Kidney epithelial cell (primary cell): ENCODE measurements around the gene CDK5R1. TPM values are rescaled to one million over a fixed set of nuclear protein-coding genes. Genes with fewer than 3 reads are reported as not detected.
"Not testable (repeated sequence)": the region's sequence is repeated elsewhere in the genome, so short reads cannot be mapped to it uniquely, and the experiment has no call there.

Source experiments
- DNase-seq: peaks from one replicate; pipeline ENCODE4 v3.0.0-alpha.2; 2010; ENCODE audit warnings: low read depth
- H3K27me3 ChIP-seq: 2 replicates; pipeline ENCODE4 v1.6.0; 2011; ENCODE audit warnings: low read length; ENCODE audit not compliant: control insufficient read depth, insufficient read depth
- H3K36me3 ChIP-seq: 2 replicates; pipeline ENCODE4 v1.5.1; 2011; ENCODE audit warnings: low read length; ENCODE audit not compliant: control insufficient read depth, insufficient read depth
- H3K4me3 ChIP-seq: 2 replicates; pipeline ENCODE4 v1.5.1; 2011; ENCODE audit warnings: low read depth, mild to moderate bottlenecking, control low read depth, low read length
- total RNA-seq: library from RNA; depleted of rRNA; stranded (reverse); fragments of >200 nt; gene quantifications from 2 replicates; pipeline ENCODE4 v1.2.3, GENCODE V29; 2015
- TF ChIP-seq, protein P1 (sequence below): IDR thresholded peaks from 2 replicates; pipeline ENCODE4 v1.5.1; 2011; ENCODE audit warnings: mild to moderate bottlenecking, moderate library complexity, low read length, control low read depth, inconsistent platforms; ENCODE audit not compliant: insufficient read depth, poor library complexity, severe bottlenecking

Gene CDK5R1
- total RNA-seq, 1 donor from 2014 or later: 16.0 TPM

DNA sequence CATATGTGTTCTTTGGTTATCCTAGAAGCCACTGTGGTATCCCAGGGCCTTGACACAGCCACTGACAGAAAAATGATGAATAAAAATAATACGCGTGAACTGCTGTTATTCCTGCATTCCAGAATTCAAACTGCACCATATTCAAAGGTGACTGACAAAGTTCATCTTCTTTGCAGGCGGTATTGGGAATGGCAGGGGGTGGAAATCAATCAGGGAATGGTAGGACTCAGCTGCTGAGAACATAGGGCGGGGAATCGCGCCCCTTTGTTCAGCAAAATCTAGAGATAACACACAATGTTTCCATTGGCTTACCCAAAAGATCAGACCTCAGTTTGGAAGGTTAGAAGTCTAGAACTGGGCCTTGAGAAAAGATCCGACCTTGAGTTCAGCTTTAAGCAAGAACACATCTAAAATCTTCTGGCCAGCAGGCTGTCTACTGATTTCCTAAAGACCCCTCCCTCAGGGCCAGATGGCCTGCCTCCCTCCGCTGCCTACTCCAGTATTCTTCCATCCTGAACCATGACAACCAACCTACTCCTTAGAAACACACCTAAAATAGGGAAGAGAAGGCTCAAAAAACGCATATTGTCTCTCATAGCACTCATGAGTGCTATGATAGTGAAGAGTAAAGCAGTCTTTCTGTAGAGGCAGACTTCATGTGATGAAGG is 34.1 kb downstream of the CDK5R1 start:
- H3K4me3 ChIP-seq: no peak overlapping the region
- no peaks in the 10 kb centered on the region for H3K27me3 ChIP-seq
- TF ChIP-seq, protein P1, sequence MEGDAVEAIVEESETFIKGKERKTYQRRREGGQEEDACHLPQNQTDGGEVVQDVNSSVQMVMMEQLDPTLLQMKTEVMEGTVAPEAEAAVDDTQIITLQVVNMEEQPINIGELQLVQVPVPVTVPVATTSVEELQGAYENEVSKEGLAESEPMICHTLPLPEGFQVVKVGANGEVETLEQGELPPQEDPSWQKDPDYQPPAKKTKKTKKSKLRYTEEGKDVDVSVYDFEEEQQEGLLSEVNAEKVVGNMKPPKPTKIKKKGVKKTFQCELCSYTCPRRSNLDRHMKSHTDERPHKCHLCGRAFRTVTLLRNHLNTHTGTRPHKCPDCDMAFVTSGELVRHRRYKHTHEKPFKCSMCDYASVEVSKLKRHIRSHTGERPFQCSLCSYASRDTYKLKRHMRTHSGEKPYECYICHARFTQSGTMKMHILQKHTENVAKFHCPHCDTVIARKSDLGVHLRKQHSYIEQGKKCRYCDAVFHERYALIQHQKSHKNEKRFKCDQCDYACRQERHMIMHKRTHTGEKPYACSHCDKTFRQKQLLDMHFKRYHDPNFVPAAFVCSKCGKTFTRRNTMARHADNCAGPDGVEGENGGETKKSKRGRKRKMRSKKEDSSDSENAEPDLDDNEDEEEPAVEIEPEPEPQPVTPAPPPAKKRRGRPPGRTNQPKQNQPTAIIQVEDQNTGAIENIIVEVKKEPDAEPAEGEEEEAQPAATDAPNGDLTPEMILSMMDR: no peak
- no peaks in the 10 kb centered on the region for H3K36me3 ChIP-seq
- DNase-seq: no peak

DNA sequence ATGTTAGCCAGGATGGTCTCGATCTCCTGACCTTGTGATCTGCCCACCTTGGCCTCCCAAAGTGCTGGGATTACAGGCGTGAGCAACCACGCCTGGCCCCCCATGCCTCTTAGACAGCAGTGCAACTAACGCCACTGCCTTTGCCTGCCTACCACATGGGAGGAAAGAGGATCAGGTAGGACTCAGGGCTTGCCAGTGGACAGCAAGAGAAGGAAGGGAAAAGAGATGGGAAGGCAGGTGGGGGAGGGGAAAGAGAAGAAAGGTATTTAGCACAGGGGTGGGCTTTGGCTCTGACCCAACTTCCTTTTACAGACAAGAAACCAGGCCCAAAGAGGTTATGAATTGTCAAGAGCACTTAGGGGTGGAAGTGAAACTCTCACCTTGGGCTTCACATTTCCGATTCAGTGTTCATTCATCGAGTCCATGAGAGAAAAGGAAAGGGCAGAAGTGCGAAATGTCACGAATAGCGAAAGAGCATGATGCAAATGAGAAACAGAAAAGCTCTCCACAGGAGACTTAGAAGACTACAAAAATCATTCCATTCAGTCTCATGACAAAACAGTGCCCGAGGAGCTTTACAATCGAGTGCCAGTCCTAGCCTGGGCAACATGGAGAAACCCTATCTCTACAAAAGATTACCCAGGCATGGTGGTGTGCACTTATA is 36.4 kb downstream of the CDK5R1 start:
- DNase-seq: no peak
- Histone ChIP-seq H3K36me3 (no peaks in the 10 kb centered on the region), H3K27me3 (no peaks in the 10 kb centered on the region), H3K4me3 (no peak overlapping the region)
- TF ChIP-seq, protein P1: no peak

DNA sequence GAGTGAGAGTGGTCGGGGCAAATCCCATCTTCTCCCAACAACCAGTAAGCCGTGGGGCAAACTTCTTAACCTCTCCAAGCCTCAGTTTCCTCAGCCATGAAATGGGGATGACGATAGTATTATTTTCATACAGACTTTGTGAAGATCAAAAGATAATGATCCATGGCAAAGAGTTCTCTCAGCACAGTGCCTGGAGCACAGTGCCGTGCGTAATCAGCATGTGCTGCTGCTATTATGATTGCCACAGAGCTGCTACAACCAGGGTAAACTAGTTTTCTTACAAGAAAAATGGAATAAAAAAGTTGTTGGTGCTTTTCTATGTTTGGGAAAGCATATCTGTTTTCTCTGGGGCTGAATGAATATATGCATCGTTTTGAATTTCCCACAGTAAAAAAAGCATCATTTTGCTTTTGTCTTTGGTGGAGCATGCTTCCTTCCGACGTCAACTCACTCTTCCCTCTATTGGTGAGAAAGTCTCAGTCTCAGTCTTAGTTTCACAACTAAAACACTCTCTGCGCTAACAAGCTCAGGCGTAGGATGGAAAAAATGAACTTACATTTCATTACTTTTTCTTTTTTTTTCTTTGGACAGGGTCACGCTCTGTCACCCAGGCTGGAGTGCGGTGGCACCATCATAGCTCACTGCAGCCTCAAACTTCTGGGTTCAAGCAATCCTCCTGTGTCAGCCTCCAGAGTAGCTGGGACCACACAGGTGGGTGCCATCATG is 37.2 kb downstream of the CDK5R1 start:
- no peak overlapping the region for H3K4me3 ChIP-seq
- H3K36me3 ChIP-seq: no peaks in the 10 kb centered on the region
- DNase-seq: no peak
- TF ChIP-seq, protein P1: no peak
- no peaks in the 10 kb centered on the region for H3K27me3 ChIP-seq

DNA sequence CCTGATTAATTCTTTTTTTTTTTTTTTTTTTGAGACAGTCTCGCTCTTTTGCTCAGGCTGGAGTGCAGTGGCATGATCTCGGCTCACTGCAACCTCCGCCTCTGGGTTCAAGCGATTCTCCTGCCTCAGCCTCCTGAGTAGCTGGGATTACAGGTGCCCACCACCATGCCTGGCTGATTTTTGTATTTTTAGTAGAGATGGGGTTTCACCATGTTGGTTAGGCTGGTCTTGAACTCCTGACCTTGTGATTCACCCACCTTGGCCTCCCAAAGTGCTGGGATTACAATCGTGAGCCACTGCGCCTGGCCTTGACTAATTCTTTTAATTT is 37.7 kb downstream of the CDK5R1 start:
- not testable (repeated sequence) for DNase-seq, H3K4me3 ChIP-seq, H3K36me3 ChIP-seq, H3K27me3 ChIP-seq

DNA sequence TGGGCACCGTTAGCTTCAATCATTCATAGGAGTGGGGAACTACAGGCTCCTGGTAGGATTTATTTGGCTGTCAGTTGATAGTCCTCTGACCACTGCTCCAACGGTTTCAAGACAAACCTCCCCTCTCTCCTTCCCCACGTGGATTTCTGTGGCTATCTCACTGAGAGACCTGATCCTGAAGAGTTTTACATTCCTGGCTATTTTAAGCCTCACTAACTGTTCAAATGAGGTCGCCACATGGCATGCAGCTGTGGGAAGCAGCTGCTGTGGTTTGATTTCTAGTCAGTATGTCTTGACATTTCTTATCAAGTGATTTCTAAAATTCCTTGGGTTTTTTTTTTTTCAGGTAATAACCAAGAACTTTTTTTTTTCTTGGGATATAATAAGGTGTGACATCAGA is 38.3 kb downstream of the CDK5R1 start:
- no peak overlapping the region for H3K4me3 ChIP-seq
- peak; percentile 38 for DNase-seq
- no peaks in the 10 kb centered on the region for H3K36me3 ChIP-seq
- H3K27me3 ChIP-seq: no peaks in the 10 kb centered on the region
- TF ChIP-seq, protein P1: no peak

DNA sequence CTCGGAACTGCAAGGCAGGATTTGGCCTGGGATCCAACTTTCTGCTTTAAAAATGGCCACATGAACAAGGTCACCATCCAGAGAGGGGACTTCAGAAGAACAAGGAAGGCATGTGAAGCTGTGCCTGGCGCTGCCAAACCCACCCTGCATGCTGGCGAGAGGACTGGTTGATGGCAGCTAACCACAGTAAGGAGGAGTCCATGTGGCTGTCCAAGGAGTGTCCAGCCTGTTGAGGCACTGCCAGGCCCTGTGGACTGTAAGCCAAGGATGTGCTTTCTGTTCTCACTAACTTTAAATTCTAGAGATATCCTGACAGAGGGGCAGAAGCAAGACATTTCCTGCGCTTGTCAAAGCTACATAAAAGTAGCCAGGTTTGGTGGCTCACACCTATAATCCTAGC is 40.4 kb downstream of the CDK5R1 start:
- Histone ChIP-seq H3K36me3 (no peaks in the 10 kb centered on the region), H3K27me3 (no peaks in the 10 kb centered on the region), H3K4me3 (no peak overlapping the region)
- no peak for DNase-seq
- TF ChIP-seq, protein P1: no peak
